Psoas muscle (tissue), 8 donors: ENCODE results near the gene STOML1. TPM values are rescaled to one million over a fixed set of nuclear protein-coding genes. Genes with fewer than 3 reads are reported as not detected.

ENCODE experiments used
- ATAC-seq, 4 donors: fragments of 200-7000 bp; cut with Tn5 transposase; one replicate each; pipeline ENCODE4 v1.9.1; 2020; ENCODE audit warnings: moderate library complexity in 3 of 4, mild to moderate bottlenecking in 2 of 4
- DNase-seq, 2 donors: peaks; one replicate each; pipeline ENCODE4 v3.0.0-alpha.2; 2020
- H3K27ac ChIP-seq: fragments of 200-600 bp; one replicate; pipeline ENCODE4 v1.8.0; 2022
- H3K27me3 ChIP-seq, 3 donors: fragments of 200-600 bp in 1 of 3; one replicate each; pipeline versions ENCODE4 v1.6.1 to v1.8.0; 2013 to 2022; ENCODE audit warnings: low read length in 2 of 3, mild to moderate bottlenecking in 2 of 3, moderate library complexity in 1 of 3; ENCODE audit not compliant: insufficient read depth in 3 of 3
- H3K36me3 ChIP-seq, 2 donors: fragments of 200-600 bp in 1 of 2; one replicate each; pipeline versions ENCODE4 v1.6.1 to v1.8.0; 2013 to 2022; ENCODE audit warnings: low read depth in 1 of 2, mild to moderate bottlenecking in 1 of 2, moderate library complexity in 1 of 2; ENCODE audit not compliant: insufficient read depth in 1 of 2
- H3K4me1 ChIP-seq: fragments of 200-600 bp; one replicate; pipeline ENCODE4 v1.8.0; 2022
- H3K4me3 ChIP-seq: fragments of 200-600 bp; one replicate; pipeline ENCODE4 v1.8.0; 2022; ENCODE audit warnings: mild to moderate bottlenecking
- H3K9me3 ChIP-seq: fragments of 200-600 bp; one replicate; pipeline ENCODE4 v1.8.0; 2022
- WGBS, 3 donors: extraction: QIAGEN DNeasy Blood & Tissue Kit; methylation state at CpG; one replicate each; pipeline versions ENCODE4 v1.1.6 to v1.1.7; 2013; 5-methylcytosine and 5-hydroxymethylcytosine counted together
- intact Hi-C, 2 donors: fragments of 100-400 bp; cut with DNase I; formaldehyde crosslinking; loops; one replicate each; pipeline versions ENCODE4 v1.11.0 to v1.14.2; 2022
- polyA plus RNA-seq, 3 donors: library from polyadenylated mRNA; stranded (reverse); fragments of 200-250 nt; gene quantifications; one replicate each; pipeline ENCODE4 v1.2.3, GENCODE V29; 2013
- total RNA-seq, 4 donors: library from RNA; stranded (reverse); fragmentation: NEBNext Ultra II Directional in 2 of 4; extraction: Animal tissue kit (Norgen Biotek cat#: 25700) in 2 of 4; gene quantifications; one replicate each; pipeline versions ENCODE4 v1.2.1 to v1.2.4, GENCODE V29; 2021 to 2023
- TF ChIP-seq, protein P1 (sequence below): fragments of 200-600 bp; IDR thresholded peaks from one replicate; pipeline ENCODE4 v1.8.0; 2022; ENCODE audit warnings: antibody characterized with exemption
- donor health status: healthy with polysubstance abuse.
- donor health status: DM: no; HTN: no; CAD: no; lungs with moderate emphysema.
- donor health status: Bipolar disorder and iron deficiency.
- donor health status: healthy.
- donor health status: DM: yes; HTN: yes; CAD: no.
- donor health status: DM: no; HTN: no; CAD: no.
- donor health status: DM: no; HTN: no; CAD: no.
- donor health status: DM: yes; HTN: yes; CAD: no.

The STOML1 gene
- total and polyA plus RNA-seq, 7 donors: 18.3 to 34.4 (median 24.4) TPM

DNA sequence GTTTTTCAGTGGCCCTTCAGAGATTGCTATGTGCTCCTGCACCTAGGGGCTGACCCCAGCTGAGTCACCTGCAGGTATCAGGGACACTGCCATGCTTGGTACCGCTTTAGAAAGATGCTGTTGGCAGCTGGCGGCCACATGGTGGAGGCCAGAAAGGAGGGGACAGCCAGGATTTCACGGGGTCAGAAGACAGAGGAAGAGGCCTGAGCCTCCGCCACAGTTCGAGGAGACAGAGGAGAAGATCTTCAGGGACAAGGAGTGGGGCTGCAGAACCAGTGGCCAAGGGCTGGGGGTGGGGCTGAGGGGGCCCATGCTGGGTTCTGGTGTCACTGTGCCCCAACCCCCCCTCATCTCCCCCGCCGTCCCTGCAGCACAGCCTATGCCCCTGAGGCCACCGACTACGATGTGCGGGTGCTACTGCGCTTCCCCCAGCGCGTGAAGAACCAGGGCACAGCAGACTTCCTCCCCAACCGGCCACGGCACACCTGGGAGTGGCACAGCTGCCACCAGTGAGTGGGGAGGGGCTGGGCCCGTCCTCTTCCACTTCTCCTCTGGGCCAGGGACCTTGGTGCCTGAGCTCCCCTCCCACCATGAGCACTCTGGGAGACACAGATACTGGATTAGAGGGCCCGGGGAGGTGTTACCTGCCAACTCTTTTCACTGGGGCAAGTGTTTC lies 45.9 kb downstream of the STOML1 start:
- no peak for ATAC-seq
- H3K27ac ChIP-seq: no peak overlapping the region

DNA sequence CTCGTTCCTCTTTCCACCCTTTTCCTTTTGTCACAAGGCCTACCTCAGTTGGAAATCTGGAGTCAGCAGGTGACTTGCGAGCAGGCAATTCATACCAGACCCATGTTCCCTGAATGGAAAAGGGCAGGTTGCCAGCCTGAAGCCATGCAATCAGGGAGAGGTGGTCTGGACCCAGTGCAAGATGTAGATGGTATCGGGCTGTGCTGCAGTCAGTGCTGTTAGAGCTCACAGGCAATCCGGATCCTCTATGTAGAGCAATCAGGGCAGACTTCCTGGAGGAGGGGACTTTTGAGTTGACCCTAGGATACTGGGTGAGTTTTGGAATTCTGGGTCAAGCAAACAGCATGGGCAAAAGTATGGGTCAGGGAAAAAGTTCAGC lies 47.0 kb downstream of the STOML1 start:
- 82 to 84% (median 83%) methylated on average over 4 of the region's 4 CpGs for WGBS, 3 donors
- no peaks in the 10 kb centered on the region for H3K27me3 ChIP-seq
- DNase-seq (peak in 1 of 2 donors; percentile 32), ATAC-seq (no peak)
- H3K27ac ChIP-seq: no peak overlapping the region
- no peaks in the 10 kb centered on the region for H3K9me3 ChIP-seq
- peaks cover 0 to 33% of the 10 kb centered on the region in 2 donors for H3K36me3 ChIP-seq
- H3K4me3 ChIP-seq: no peak overlapping the region
- intact Hi-C loops: no loop called here
- no peaks in the 10 kb centered on the region for H3K4me1 ChIP-seq
- TF ChIP-seq, protein P1, sequence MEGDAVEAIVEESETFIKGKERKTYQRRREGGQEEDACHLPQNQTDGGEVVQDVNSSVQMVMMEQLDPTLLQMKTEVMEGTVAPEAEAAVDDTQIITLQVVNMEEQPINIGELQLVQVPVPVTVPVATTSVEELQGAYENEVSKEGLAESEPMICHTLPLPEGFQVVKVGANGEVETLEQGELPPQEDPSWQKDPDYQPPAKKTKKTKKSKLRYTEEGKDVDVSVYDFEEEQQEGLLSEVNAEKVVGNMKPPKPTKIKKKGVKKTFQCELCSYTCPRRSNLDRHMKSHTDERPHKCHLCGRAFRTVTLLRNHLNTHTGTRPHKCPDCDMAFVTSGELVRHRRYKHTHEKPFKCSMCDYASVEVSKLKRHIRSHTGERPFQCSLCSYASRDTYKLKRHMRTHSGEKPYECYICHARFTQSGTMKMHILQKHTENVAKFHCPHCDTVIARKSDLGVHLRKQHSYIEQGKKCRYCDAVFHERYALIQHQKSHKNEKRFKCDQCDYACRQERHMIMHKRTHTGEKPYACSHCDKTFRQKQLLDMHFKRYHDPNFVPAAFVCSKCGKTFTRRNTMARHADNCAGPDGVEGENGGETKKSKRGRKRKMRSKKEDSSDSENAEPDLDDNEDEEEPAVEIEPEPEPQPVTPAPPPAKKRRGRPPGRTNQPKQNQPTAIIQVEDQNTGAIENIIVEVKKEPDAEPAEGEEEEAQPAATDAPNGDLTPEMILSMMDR: no peak

More for the DNA sequence above, 45.9 kb downstream of the STOML1 start:
- H3K36me3 ChIP-seq: peaks cover 0 to 33% of the 10 kb centered on the region in 2 donors
- H3K4me3 ChIP-seq: no peak overlapping the region
- H3K4me1 ChIP-seq: peaks cover 6% of the 10 kb centered on the region
- TF ChIP-seq, protein P1: no peak
- 89 to 92% (median 90%) methylated on average over 17 of the region's 17 CpGs for WGBS, 3 donors
- no peaks in the 10 kb centered on the region for H3K9me3 ChIP-seq
- no peaks in the 10 kb centered on the region for H3K27me3 ChIP-seq
- intact Hi-C loops: no loop called here
- peak in 1 of 2 donors; percentile 33 for DNase-seq

DNA sequence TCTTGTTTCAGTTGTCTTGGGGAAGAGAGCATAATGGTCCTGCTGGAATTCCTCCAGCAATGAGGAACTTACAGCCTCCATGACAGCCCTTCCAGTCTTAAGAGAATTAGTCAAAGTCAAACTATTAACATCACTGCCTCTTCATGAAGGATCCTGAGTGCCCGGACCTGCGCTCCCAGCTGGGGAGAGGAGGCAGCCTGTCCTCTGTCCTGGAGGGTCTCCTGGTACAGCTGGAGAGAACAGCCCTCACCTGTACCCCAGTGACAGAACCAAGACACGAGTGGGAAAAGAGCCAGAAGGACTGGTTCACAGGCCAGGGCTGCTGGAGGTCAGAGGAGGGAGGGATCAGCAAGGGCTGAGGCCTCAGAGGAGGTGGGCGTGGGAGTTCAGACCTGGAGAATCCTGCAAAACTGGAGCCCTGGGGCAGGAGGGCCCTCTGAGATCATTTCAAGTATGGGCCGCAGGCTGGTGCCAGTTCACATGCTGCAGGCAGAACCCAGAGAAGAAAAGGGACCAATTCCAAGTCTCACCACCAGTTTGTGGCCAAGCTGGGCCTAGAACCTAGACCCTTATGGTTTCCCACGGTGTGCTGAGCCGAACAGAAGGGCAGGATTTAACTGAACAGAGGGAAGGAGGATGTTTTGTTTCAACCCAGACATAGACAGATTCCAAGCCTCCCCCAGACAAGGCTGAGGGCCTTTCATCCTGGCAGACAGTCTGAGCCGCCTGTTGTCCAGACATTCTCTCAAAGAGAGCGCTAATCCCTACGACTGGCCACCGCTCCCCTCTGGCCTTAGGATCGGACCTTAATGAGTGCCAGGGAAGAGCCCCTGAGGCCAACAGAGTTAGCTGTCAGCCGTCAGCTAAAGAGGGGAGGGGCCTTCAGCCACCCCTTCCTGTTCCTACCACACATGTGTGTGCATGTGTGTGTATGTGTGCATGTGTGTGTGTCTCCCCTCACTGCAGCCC lies 47.6 kb downstream of the STOML1 start:
- ATAC-seq: no peak
- Histone ChIP-seq H3K4me3 (no peak overlapping the region), H3K27ac (no peak overlapping the region), H3K9me3 (no peaks in the 10 kb centered on the region), H3K4me1 (no peaks in the 10 kb centered on the region), H3K27me3 (no peaks in the 10 kb centered on the region), H3K36me3 (peaks cover 0 to 28% of the 10 kb centered on the region in 2 donors)
- peak in 1 of 2 donors; percentile 39 for DNase-seq
- WGBS, 3 donors: 63 to 70% (median 69%) methylated on average over 12 to 13 of the region's 13 CpGs
- TF ChIP-seq, protein P1: no peak
- intact Hi-C loops: no loop called here

DNA sequence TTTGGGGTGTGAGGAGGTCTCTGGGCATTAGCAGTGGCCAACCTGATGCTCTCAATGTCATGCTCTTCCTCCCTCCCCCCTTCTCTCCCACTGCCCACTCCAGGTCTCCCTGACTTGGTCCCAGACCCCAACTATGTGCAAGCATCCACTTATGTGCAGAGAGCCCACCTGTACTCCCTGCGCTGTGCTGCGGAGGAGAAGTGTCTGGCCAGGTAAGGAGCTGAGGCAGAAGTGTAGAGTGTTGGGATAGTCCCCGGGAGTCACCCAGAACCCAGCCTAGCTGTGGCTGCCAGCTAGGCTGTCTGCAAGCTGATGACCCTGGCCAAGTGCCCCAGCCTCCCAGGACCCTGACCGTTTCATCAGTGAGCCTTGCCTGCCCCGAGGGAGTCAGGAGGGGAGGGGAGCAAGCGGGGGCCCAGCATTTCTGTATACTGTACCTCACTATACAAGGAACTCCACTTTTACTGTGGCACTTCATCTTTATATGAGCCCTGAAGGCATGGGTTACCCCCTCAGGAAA lies 49.3 kb downstream of the STOML1 start:
- H3K9me3 ChIP-seq: no peaks in the 10 kb centered on the region
- no peak overlapping the region for H3K4me3 ChIP-seq
- intact Hi-C loops: no loop called here
- no peak for ATAC-seq
- no peaks in the 10 kb centered on the region for H3K27me3 ChIP-seq
- no peaks in the 10 kb centered on the region for H3K4me1 ChIP-seq
- WGBS, 3 donors: 76 to 92% (median 78%) methylated on average over 6 of the region's 6 CpGs
- peak in 1 of 2 donors; percentile 44 for DNase-seq
- TF ChIP-seq, protein P1: no peak
- H3K27ac ChIP-seq: no peak overlapping the region
- H3K36me3 ChIP-seq: peaks cover 0 to 14% of the 10 kb centered on the region in 2 donors
